GM12801 (cell line): Measurements from ENCODE around the gene TXNRD3.

Source experiments
- CTCF ChIP-seq: IDR thresholded peaks from one replicate; pipeline ENCODE4 v1.5.1; 2011; ENCODE audit warnings: control low read depth; ENCODE audit not compliant: insufficient read length; ENCODE audit errors: extremely low read depth

TXNRD3 gene

DNA sequence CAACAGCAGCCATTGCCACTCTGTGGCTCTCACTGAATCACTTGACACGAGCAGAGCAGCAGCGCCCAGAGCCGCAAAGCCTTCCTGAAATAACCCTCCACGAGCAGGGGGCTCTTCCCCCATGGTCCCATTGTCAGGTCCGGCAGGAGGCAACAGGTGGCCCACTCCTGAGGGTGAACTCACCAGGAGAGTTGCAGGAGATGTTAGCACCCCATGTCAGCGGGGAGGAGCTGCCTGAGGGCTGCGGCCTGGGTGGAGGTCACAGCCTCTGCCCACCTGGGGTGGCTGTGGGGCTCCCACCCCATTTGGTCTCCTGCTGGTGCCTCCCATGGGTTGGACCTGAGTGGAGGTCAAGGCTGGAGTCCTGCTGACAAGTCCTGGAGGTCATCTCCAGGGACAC is 83.8 kb downstream of the TXNRD3 start:
- no peak for TF ChIP-seq CTCF

DNA sequence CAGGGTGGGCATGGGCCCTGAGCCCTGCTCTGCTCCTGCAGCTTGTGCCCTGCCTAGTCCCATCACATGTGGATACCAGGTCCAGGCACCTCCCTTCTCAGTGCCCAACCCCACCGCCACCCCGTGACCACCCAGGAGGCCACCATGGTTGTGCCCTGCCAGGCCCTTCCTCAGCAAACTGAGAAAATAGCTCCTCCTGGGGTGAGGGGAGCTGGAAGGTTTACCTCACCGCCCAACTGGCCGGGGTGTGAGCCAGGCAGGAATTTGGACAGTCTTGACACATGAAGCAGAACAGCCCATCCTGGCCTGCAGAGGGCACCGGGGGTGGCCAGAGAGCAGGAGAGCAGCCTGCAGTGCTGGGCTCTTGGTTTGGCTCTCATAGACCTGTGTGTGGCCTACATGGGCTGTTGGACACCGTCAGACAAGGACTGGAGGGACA is 84.8 kb downstream of the TXNRD3 start:
- no peak for TF ChIP-seq CTCF

DNA sequence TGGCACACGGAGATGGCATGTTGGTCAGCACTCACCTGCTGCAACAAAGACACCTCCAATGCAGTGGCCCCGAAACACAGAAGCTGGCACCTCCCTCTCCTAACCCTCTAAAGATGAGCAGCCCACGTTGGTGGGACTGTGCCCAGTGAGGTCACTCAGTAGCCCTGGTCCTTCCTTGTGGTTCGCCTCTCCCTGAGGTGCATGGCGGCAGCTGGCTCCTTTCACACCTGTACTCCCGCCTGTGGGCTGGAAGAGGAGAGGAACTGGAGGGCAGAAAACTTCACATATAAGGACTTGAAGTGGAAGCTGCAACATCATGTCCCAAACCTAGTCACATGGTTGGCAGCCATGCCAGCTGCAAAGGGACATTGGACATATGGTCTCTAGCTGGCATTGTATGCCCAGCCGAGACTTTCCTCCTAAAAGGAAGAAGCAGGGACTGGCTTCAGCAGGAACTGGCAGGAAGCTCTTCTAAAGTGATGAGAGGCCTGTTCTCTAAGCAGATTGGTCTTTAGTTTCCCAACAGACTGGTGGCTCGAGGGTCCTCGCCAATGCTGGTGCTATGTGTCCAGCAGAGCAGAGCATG is 85.4 kb downstream of the TXNRD3 start:
- TF ChIP-seq CTCF: no peak

DNA sequence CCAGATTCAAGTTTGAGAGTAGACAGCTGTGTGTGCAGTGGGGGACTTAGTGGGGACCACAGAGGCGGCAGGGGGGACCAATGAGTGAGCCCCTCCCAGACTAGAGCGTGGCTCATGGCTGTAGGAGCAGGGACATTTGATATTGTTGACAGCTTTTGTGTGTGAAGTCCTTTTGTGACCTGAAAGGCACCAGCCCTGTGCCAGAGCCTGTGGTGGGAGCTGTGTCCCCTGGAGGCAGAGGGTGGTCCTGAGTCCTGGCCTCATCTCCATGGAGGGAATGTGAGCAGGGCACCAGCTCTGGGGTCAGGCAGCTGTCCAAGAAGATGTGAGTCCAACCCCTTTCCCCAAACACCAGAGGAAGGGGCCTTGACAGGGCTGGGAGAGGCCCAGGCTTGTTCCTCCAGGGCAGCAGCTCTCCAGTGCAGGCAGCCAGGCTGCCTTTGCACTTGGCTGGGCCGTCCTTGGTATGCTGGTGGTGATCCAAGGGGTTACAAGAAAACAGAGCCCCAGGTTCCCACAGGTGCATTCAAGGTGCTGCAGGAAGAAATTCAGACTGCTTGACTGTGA is 86.1 kb downstream of the TXNRD3 start:
- no peak for TF ChIP-seq CTCF

- no peak for TF ChIP-seq CTCF
Measured at GRCh38 chr3:126567696-126568438, 87.1 kb downstream of the TXNRD3 start.

- TF ChIP-seq CTCF: no peak
Measured at GRCh38 chr3:126562737-126563276, 92.1 kb downstream of the TXNRD3 start.

- no peak for TF ChIP-seq CTCF
Measured at GRCh38 chr3:126558336-126559071, 96.4 kb downstream of the TXNRD3 start, which contains the start of gene C3orf22. Gene C3orf22, minus strand, starts transcription at chr3:126558932. Its CDS starts 5,542 bp downstream, at chr3:126553390.
